SK-N-SH (cell line): ENCODE data around the gene KMT2B. TPM values are rescaled to one million over a fixed set of nuclear protein-coding genes. Genes with fewer than 3 reads are reported as not detected.

Source experiments
- CTCF ChIA-PET: fragments of 300-600, 350-600 bp; formaldehyde crosslinking; extraction: SDS; loops from one replicate; lab custom pipeline; 2021; lab: Yijun Ruan, JAX
- POLR2A ChIA-PET: fragments of 350-600 bp; sonication (Branson Sonifier 250); formaldehyde crosslinking; extraction: SDS; loops from one replicate; lab custom pipeline; 2020; ENCODE audit warnings: antibody characterized with exemption, inconsistent platforms; lab: Yijun Ruan, JAX
- DNase-seq: peaks from one replicate; pipeline ENCODE4 v3.0.0; 2012
- H2AFZ ChIP-seq: fragments of 200-600 bp; sonication (generic); 2 replicates; pipeline ENCODE4 v1.8.1; 2016; ENCODE audit warnings: antibody characterized with exemption, mild to moderate bottlenecking, low read depth
- H3F3A ChIP-seq: fragments of 200-600 bp; sonication (generic); replicated peaks from 2 replicates; pipeline ENCODE3; 2016; ENCODE audit warnings: antibody characterized with exemption, mild to moderate bottlenecking; ENCODE audit not compliant: insufficient read depth
- H3K27ac ChIP-seq, 2 experiments: fragments of 200-500 bp in 1 of 2; fragments of 200-600 bp in 1 of 2; sonication (Bioruptor generic) in 1 of 2; sonication (generic), shearing (Covaris generic) in 1 of 2; 2 replicates each; pipeline versions ENCODE4 v1.5.1 to v1.6.1; 2014 to 2016; ENCODE audit warnings: low read depth in 2 of 2, inconsistent platforms in 1 of 2, low read length in 1 of 2, mild to moderate bottlenecking in 1 of 2, mixed read lengths in 1 of 2
- H3K27me3 ChIP-seq: fragments of 200-600 bp; sonication (generic), shearing (Covaris generic); 2 replicates; pipeline ENCODE4 v1.6.1; 2016; ENCODE audit warnings: mixed run types; ENCODE audit not compliant: insufficient read depth
- H3K36me3 ChIP-seq, 2 experiments: fragments of 200-500 bp in 1 of 2; fragments of 200-600 bp in 1 of 2; sonication (Bioruptor generic) in 1 of 2; sonication (generic) in 1 of 2; replicated peaks in 1 of 2; 2 replicates each; pipeline versions ENCODE3 to v1.5.1; 2014 to 2016; ENCODE audit warnings: low read length in 1 of 2, mild to moderate bottlenecking in 1 of 2; ENCODE audit not compliant: insufficient read depth in 2 of 2, control insufficient read depth in 1 of 2
- H3K4me1 ChIP-seq, 2 experiments: fragments of 200-500 bp in 1 of 2; fragments of 200-600 bp in 1 of 2; sonication (Bioruptor generic) in 1 of 2; sonication (generic), shearing (Covaris generic) in 1 of 2; 2 replicates each; pipeline versions ENCODE4 v1.5.1 to v1.6.1; 2014 to 2016; ENCODE audit warnings: low read depth in 1 of 2, low read length in 1 of 2, mixed run types in 1 of 2; ENCODE audit not compliant: insufficient read depth in 2 of 2, control insufficient read depth in 1 of 2
- H3K4me2 ChIP-seq: fragments of 200-600 bp; sonication (generic), shearing (Covaris generic); 2 replicates; pipeline ENCODE4 v1.6.1; 2017; ENCODE audit warnings: mixed run types
- H3K4me3 ChIP-seq, 2 experiments: fragments of 200-500 bp in 1 of 2; fragments of 200-600 bp in 1 of 2; sonication (Bioruptor generic) in 1 of 2; sonication (generic), shearing (Covaris generic) in 1 of 2; 2 replicates each; pipeline versions ENCODE4 v1.5.1 to v1.8.1; 2014 to 2016; ENCODE audit warnings: low read depth in 2 of 2, inconsistent platforms in 1 of 2, low read length in 1 of 2, mild to moderate bottlenecking in 1 of 2, mixed read lengths in 1 of 2, moderate library complexity in 1 of 2
- H3K79me2 ChIP-seq: fragments of 200-600 bp; sonication (generic); 2 replicates; pipeline ENCODE4 v1.8.1; 2017; ENCODE audit warnings: mild to moderate bottlenecking; ENCODE audit not compliant: insufficient read depth
- H3K9ac ChIP-seq: fragments of 200-600 bp; sonication (generic); 2 replicates; pipeline ENCODE4 v1.6.1; 2017; ENCODE audit warnings: mixed run types
- H3K9me2 ChIP-seq: fragments of 200-600 bp; sonication (generic); 2 replicates; pipeline ENCODE4 v1.6.1; 2017; ENCODE audit warnings: mixed run types
- H3K9me3 ChIP-seq: fragments of 200-600 bp; sonication (generic); 2 replicates; pipeline ENCODE4 v1.6.1; 2017; ENCODE audit warnings: mixed run types, mild to moderate bottlenecking, moderate library complexity
- H4K20me1 ChIP-seq: fragments of 200-600 bp; sonication (generic); 2 replicates; pipeline ENCODE4 v1.6.1; 2017; ENCODE audit warnings: mild to moderate bottlenecking, mixed run types; ENCODE audit not compliant: insufficient read depth
- CTCF ChIP-seq: fragments of 200-600 bp; sonication (generic); IDR thresholded peaks from 2 replicates; pipeline ENCODE4 v1.6.1; 2017; ENCODE audit warnings: antibody characterized with exemption, mild to moderate bottlenecking, moderate library complexity
- EZH2phosphoT487 ChIP-seq: fragments of 200-600 bp; sonication (generic); IDR thresholded peaks from 2 replicates; pipeline ENCODE4 v1.6.1; 2017; ENCODE audit warnings: low read depth, mixed run types, mild to moderate bottlenecking, antibody characterized with exemption, moderate library complexity, borderline replicate concordance
- FOXM1 ChIP-seq: IDR thresholded peaks from 2 replicates; pipeline ENCODE4 v1.4.0; 2012; ENCODE audit warnings: low read depth, mild to moderate bottlenecking
- GABPA ChIP-seq: IDR thresholded peaks from 2 replicates; pipeline ENCODE4 v1.4.0; 2012; ENCODE audit warnings: low read depth, mild to moderate bottlenecking
- GATA2 ChIP-seq: sonication (generic); formaldehyde crosslinking; IDR thresholded peaks from 2 replicates; pipeline ENCODE4 v1.5.0; 2020; ENCODE audit warnings: mild to moderate bottlenecking, missing genetic modification reagents
- IRF3 ChIP-seq: fragments of 150-350 bp; IDR thresholded peaks from 2 replicates; pipeline ENCODE4 v1.6.1; 2016; ENCODE audit warnings: mild to moderate bottlenecking, low read depth, low read length
- JUND ChIP-seq: IDR thresholded peaks from 2 replicates; pipeline ENCODE4 v1.4.0; 2012
- MXI1 ChIP-seq: IDR thresholded peaks from 2 replicates; pipeline ENCODE4 v1.6.1; 2012; ENCODE audit warnings: mild to moderate bottlenecking, low read depth, low read length, improper control_type of control experiment
- NRF1 ChIP-seq: IDR thresholded peaks from 2 replicates; pipeline ENCODE4 v1.6.1; 2012; ENCODE audit warnings: low read depth, mild to moderate bottlenecking, low read length
- PBX3 ChIP-seq: IDR thresholded peaks from 2 replicates; pipeline ENCODE4; 2012
- POLR2AphosphoS5 ChIP-seq: IDR thresholded peaks from 2 replicates; pipeline ENCODE4 v1.6.1; 2012; ENCODE audit warnings: low read depth, low read length
- RAD21 ChIP-seq: IDR thresholded peaks from 2 replicates; pipeline ENCODE4 v1.6.1; 2012; ENCODE audit warnings: mild to moderate bottlenecking, low read length
- RCOR1 ChIP-seq: fragments of 150-350 bp; IDR thresholded peaks from 2 replicates; pipeline ENCODE4 v1.6.1; 2017; ENCODE audit warnings: antibody characterized with exemption, low read length
- REST ChIP-seq: IDR thresholded peaks from 2 replicates; pipeline ENCODE4 v1.6.1; 2012; ENCODE audit warnings: mild to moderate bottlenecking, low read depth, low read length, moderate library complexity
- RFX5 ChIP-seq: IDR thresholded peaks from 2 replicates; pipeline ENCODE4 v1.6.1; 2012; ENCODE audit warnings: mild to moderate bottlenecking, improper control_type of control experiment, low read length
- TAF1 ChIP-seq: IDR thresholded peaks from 2 replicates; pipeline ENCODE4 v1.6.1; 2012; ENCODE audit warnings: low read depth, mild to moderate bottlenecking, low read length, moderate library complexity, borderline replicate concordance
- TEAD4 ChIP-seq: IDR thresholded peaks from 2 replicates; pipeline ENCODE4 v1.4.0; 2012; ENCODE audit warnings: mild to moderate bottlenecking, borderline replicate concordance; ENCODE audit not compliant: insufficient read depth
- USF2 ChIP-seq: fragments of 150-350 bp; IDR thresholded peaks from 2 replicates; pipeline ENCODE4 v1.6.1; 2017; ENCODE audit warnings: antibody characterized with exemption, low read length, low read depth, borderline replicate concordance
- YY1 ChIP-seq: IDR thresholded peaks from 2 replicates; pipeline ENCODE4 v1.4.0; 2012; ENCODE audit warnings: low read depth, mild to moderate bottlenecking
- ZBTB33 ChIP-seq: IDR thresholded peaks from 2 replicates; pipeline ENCODE4 v1.4.0; 2012; ENCODE audit warnings: low read depth, borderline replicate concordance
- WGBS: methylation state at CpG from one replicate; pipeline ENCODE4 v1.1.6; 2017; ENCODE audit warnings: low lambda C conversion rate; 5-methylcytosine and 5-hydroxymethylcytosine counted together
- polyA plus RNA-seq, 3 experiments: library from polyadenylated mRNA; depleted of rRNA; stranded (reverse); fragments of >200 nt; gene quantifications; 2 replicates each; pipeline ENCODE4 v1.2.3, GENCODE V29; 2012

Gene KMT2B
- polyA plus RNA-seq, 1 of the 3 experiments (the other 2 are of a cell fraction): 29.2 TPM

GRCh38 chr19:35748106-35749020 lies 30.6 kb downstream of the KMT2B start, which contains the start of gene LIN37:
TSS of gene LIN37 (plus strand) at chr19:35748576. CDS start at chr19:35748725, 149 bp downstream.
- peak within 1 kb of the TSS; percentile 93 for H3K9ac ChIP-seq
- ChIA-PET POLR2A (interaction anchor here (0.8 to 1.7 kb wide), 3 partner anchors 9 to 120 kb away, joined by 4 to 11 read pairs (median 7); partner anchors contain the start of genes APLP1 and HSPB6), CTCF (interaction anchor here (0.7 to 1.2 kb wide), 3 partner anchors 25 to 183 kb away, joined by 3 to 4 read pairs (median 3); no protein-coding TSS in a partner anchor)
- H4K20me1 ChIP-seq: no peaks in the 10 kb centered on the region
- no peaks in the 10 kb centered on the region for H3K27me3 ChIP-seq
- H3K9me2 ChIP-seq: no peaks in the 10 kb centered on the region
- H3K4me3 ChIP-seq: peak within 1 kb of the TSS; percentile 88 to 99
- DNase-seq: peak; percentile 93
- H3K4me2 ChIP-seq: peak within 1 kb of the TSS; percentile 99
- peaks cover 14% of the 10 kb centered on the region for H3F3A ChIP-seq
- 2% methylated on average over 29 of the region's 45 CpGs for WGBS
- peaks cover 13 to 21% of the 10 kb centered on the region in 2 experiments; a peak in 3 of 4 replicates for H3K4me1 ChIP-seq
- H3K79me2 ChIP-seq: peaks cover 51% of the 10 kb centered on the region
- H3K27ac ChIP-seq: peak within 1 kb of the TSS; percentile 52 to 58; a peak in 3 of 4 replicates
- H2AFZ ChIP-seq: peak within 1 kb of the TSS; percentile 83
- peaks cover 9 to 19% of the 10 kb centered on the region in 2 experiments for H3K36me3 ChIP-seq
- no peaks in the 10 kb centered on the region for H3K9me3 ChIP-seq
- no peak for TF ChIP-seq FOXM1
- no peak for TF ChIP-seq JUND
- TF ChIP-seq CTCF: no peak
- peak; percentile 100 for TF ChIP-seq PBX3
- TF ChIP-seq YY1: peak; percentile 59; the same call in 1 of the 2 replicates
- TF ChIP-seq RCOR1: peak; percentile 27; the same call in 1 of the 2 replicates
- TF ChIP-seq POLR2AphosphoS5: peak; percentile 81
- TF ChIP-seq TEAD4: no peak
- TF ChIP-seq EZH2phosphoT487: no peak
- TF ChIP-seq NRF1: peak; percentile 85
- no peak for TF ChIP-seq RFX5
- TF ChIP-seq IRF3: peak; percentile 85
- TF ChIP-seq GATA2 (CRISPR knock-in tag): no peak
- TF ChIP-seq TAF1: peak; percentile 46; the same call in 1 of the 2 replicates
- TF ChIP-seq USF2: no peak
- TF ChIP-seq MXI1: peak; percentile 89
- TF ChIP-seq ZBTB33: peak; percentile 96
- no peak for TF ChIP-seq RAD21
- no peak for TF ChIP-seq REST
- peak; percentile 91 for TF ChIP-seq GABPA
